ENCODE data around the gene ESRP2. TPM values are rescaled to one million over a fixed set of nuclear protein-coding genes. Genes with fewer than 3 reads are reported as not detected.

The ESRP2 gene
- total RNA-seq, 4 donors from 2014 or later: 0.11 to 0.51 (median 0.13) TPM; not detected in 1

DNA sequence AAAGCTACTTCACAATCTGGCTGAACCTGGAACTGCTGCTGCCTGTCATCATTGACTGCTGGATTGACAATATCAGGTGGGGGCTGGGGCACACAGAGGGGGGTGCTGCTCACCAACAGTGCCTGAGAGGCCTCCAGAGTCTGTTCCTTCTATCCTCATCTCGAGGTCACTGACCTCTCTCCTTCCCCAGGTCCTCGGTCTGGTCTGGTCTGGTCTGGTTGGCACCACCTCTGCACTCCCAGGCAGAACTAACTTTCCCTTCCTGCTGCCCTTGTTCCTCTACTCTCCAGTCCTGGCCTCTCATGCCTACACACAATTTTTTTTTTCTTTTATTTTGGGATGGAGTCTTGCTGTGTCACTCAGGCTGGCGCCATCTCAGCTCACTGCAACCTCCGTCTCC is 13.4 kb upstream of the ESRP2 start:
- Histone ChIP-seq H3K4me1 (peaks cover 77 to 84% of the 10 kb centered on the region in 2 donors), H3K4me3 (no peak overlapping the region), H3K9me3 (no peaks in the 10 kb centered on the region), H3K27me3 (no peaks in the 10 kb centered on the region), H3K27ac (peak overlapping the region; percentile 95 to 100 (median 99)), H3K36me3 (peaks cover 0 to 39% of the 10 kb centered on the region in 2 donors)
- in situ Hi-C loops (cut with MboI; ENCODE audit: low sequenced_read_pairs in 4 of 4): loop anchor here in 1 of 4 donors (25.0 kb wide), 1 partner anchor 437 kb away; the partner anchor contains the start of genes RANBP10 and TSNAXIP1
- DNase-seq: no peak
- no peak for TF ChIP-seq POLR2A (IDR thresholded peaks at IDR 0.05)
- TF ChIP-seq, protein P1, sequence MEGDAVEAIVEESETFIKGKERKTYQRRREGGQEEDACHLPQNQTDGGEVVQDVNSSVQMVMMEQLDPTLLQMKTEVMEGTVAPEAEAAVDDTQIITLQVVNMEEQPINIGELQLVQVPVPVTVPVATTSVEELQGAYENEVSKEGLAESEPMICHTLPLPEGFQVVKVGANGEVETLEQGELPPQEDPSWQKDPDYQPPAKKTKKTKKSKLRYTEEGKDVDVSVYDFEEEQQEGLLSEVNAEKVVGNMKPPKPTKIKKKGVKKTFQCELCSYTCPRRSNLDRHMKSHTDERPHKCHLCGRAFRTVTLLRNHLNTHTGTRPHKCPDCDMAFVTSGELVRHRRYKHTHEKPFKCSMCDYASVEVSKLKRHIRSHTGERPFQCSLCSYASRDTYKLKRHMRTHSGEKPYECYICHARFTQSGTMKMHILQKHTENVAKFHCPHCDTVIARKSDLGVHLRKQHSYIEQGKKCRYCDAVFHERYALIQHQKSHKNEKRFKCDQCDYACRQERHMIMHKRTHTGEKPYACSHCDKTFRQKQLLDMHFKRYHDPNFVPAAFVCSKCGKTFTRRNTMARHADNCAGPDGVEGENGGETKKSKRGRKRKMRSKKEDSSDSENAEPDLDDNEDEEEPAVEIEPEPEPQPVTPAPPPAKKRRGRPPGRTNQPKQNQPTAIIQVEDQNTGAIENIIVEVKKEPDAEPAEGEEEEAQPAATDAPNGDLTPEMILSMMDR (IDR thresholded peaks at IDR 0.05 in 4 of 5, conservative IDR thresholded peaks at IDR 0.05 in 1 of 5): no peak
- intact Hi-C loops (cut with DNase I; ENCODE audit: low total_unique reads): loop anchor here (5.0 kb wide), 1 partner anchor 63 kb away; the partner anchor contains the start of genes PRMT7 and SLC7A6OS
- no peak for ATAC-seq

DNA sequence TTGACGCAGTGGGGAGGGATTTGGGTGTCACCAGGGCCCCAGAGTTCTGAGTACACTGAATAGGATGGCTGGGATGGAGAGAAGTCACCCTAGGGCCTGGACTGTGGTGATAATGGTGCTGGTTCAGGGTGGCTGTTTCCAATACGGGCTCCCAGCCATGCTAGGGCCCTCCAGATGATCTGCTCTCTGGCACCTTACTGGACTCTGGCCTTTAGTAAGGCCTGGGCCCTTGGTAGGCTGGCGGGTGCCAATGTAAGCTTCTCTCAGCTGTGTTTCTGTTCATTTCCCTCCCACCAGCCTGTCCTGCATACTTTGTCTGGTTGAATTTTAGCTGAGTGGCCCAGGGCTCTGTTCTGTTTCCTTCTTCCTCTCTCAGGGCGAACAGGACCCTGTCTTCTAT is 12.0 kb upstream of the ESRP2 start:
- Histone ChIP-seq H3K4me3 (peak overlapping the region; percentile 22 to 88 (median 34)), H3K4me1 (peaks cover 67 to 75% of the 10 kb centered on the region in 2 donors), H3K27ac (peak overlapping the region; percentile 95 to 100 (median 99)), H3K9me3 (no peaks in the 10 kb centered on the region), H3K36me3 (peaks cover 0 to 24% of the 10 kb centered on the region in 2 donors), H3K27me3 (no peaks in the 10 kb centered on the region)
- intact Hi-C loops (cut with DNase I; ENCODE audit: low total_unique reads) (loop anchor here (5.0 kb wide), 1 partner anchor 64 kb away; the partner anchor contains the start of genes PRMT7 and SLC7A6OS), in situ Hi-C loops (cut with MboI; ENCODE audit: low sequenced_read_pairs in 4 of 4) (loop anchor here in 1 of 4 donors (25.0 kb wide), 1 partner anchor 436 kb away; the partner anchor contains the start of genes RANBP10 and TSNAXIP1)
- TF ChIP-seq POLR2A (IDR thresholded peaks at IDR 0.05): no peak
- DNase-seq (no peak), ATAC-seq (no peak)

DNA sequence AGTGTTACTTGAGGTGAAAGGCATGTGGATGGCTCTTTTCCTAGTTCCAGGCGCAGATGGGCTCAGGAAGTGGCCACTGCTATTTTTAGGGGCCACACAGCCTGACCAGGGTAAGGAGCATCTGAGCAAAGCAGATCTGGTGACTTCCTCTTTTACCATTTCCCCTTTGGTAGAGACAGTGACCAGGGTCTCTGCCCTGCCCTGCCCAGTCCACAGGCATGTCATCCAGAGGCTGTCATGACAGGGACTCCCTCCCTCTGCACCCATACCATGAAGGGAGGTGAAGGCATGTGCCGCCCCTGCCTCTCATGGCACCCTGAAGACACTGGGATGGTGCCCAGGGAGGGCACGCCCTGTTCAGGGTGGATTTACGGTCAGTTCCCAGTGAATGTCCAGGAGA is 11.5 kb upstream of the ESRP2 start:
- no peaks in the 10 kb centered on the region for H3K27me3 ChIP-seq
- ATAC-seq (peak; percentile 31 to 39), DNase-seq (peak; percentile 64 to 79)
- peaks cover 62 to 70% of the 10 kb centered on the region in 2 donors for H3K4me1 ChIP-seq
- in situ Hi-C loops (cut with MboI; ENCODE audit: low sequenced_read_pairs in 4 of 4): loop anchor here in 1 of 4 donors (25.0 kb wide), 1 partner anchor 435 kb away; the partner anchor contains the start of genes RANBP10 and TSNAXIP1
- peak overlapping the region; percentile 95 to 100 (median 99) for H3K27ac ChIP-seq
- H3K4me3 ChIP-seq: peak overlapping the region; percentile 22 to 88 (median 34)
- no peaks in the 10 kb centered on the region for H3K9me3 ChIP-seq
- intact Hi-C loops (cut with DNase I; ENCODE audit: low total_unique reads): loop anchor here (5.0 kb wide), 1 partner anchor 65 kb away; the partner anchor contains the start of genes PRMT7 and SLC7A6OS
- TF ChIP-seq POLR2A (IDR thresholded peaks at IDR 0.05): peak; percentile 68 to 75
- TF ChIP-seq, protein P1 (IDR thresholded peaks at IDR 0.05 in 4 of 5, conservative IDR thresholded peaks at IDR 0.05 in 1 of 5): no peak
- peaks cover 0 to 23% of the 10 kb centered on the region in 2 donors for H3K36me3 ChIP-seq

DNA sequence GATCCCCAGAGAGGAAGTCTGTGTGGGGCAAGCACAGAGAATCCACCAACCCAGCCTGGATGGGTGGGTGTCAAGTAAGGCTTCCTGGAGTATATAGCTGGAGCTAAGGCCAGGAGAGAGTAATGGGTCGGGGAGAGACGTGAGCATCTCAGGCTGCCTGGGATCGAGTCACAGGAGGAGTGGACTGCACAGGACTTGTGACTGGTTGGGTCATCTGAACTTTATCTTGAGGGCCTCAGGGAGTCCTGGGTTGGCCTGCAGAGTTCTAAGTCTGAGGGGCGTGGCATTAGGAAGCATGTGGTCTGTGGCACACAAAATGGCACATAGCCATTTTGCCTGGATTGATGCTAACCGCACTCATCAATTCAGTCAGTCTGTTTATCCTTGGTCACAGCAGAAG is 10.7 kb upstream of the ESRP2 start:
- intact Hi-C loops (cut with DNase I; ENCODE audit: low total_unique reads): loop anchor here (5.0 kb wide), 1 partner anchor 66 kb away; the partner anchor contains the start of genes PRMT7 and SLC7A6OS
- no peaks in the 10 kb centered on the region for H3K27me3 ChIP-seq
- peaks cover 57 to 65% of the 10 kb centered on the region in 2 donors for H3K4me1 ChIP-seq
- ATAC-seq (peak; percentile 29 to 57), DNase-seq (peak; percentile 72 to 77)
- H3K27ac ChIP-seq: peak overlapping the region; percentile 95 to 100 (median 99)
- in situ Hi-C loops (cut with MboI; ENCODE audit: low sequenced_read_pairs in 4 of 4): loop anchor here in 1 of 4 donors (25.0 kb wide), 1 partner anchor 434 kb away; the partner anchor contains the start of genes RANBP10 and TSNAXIP1
- TF ChIP-seq, protein P1 (IDR thresholded peaks at IDR 0.05 in 4 of 5, conservative IDR thresholded peaks at IDR 0.05 in 1 of 5): no peak
- peak; percentile 55 to 70 for TF ChIP-seq POLR2A (IDR thresholded peaks at IDR 0.05)
- H3K36me3 ChIP-seq: peaks cover 0 to 23% of the 10 kb centered on the region in 2 donors
- peak overlapping the region; percentile 68 to 97 (median 92) for H3K4me3 ChIP-seq
- no peaks in the 10 kb centered on the region for H3K9me3 ChIP-seq

DNA sequence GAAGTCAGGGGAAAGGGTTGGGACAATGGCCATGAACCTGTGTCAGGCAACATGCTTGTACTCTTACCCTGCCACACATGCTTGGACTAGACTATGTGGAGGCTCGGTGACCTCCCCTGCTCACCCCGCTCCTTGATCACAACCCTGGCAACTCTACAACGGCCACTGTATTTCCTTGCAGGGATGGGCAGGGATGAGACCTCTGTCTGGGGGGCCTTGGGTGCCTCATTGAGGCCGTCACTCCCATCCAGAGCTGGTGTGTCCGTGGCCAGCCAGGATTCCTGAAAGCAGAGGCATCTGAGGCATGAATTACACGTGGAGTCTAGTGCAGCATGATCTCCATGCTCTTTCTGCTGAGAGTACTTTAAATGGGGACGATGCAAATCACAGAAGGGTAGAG is 10.2 kb upstream of the ESRP2 start:
- ATAC-seq (no peak), DNase-seq (peak in 1 of 2 donors; percentile 28)
- TF ChIP-seq, protein P1 (IDR thresholded peaks at IDR 0.05 in 4 of 5, conservative IDR thresholded peaks at IDR 0.05 in 1 of 5): no peak
- no peak for TF ChIP-seq POLR2A (IDR thresholded peaks at IDR 0.05)
- Histone ChIP-seq H3K27me3 (no peaks in the 10 kb centered on the region), H3K9me3 (no peaks in the 10 kb centered on the region), H3K36me3 (peaks cover 0 to 21% of the 10 kb centered on the region in 2 donors), H3K4me1 (peaks cover 51 to 59% of the 10 kb centered on the region in 2 donors), H3K27ac (peak overlapping the region; percentile 95 to 100 (median 99)), H3K4me3 (peak overlapping the region; percentile 68 to 97 (median 92))
- intact Hi-C loops (cut with DNase I; ENCODE audit: low total_unique reads): loop anchor here (5.0 kb wide), 1 partner anchor 66 kb away; the partner anchor contains the start of genes PRMT7 and SLC7A6OS
- in situ Hi-C loops (cut with MboI; ENCODE audit: low sequenced_read_pairs in 4 of 4): loop anchor here in 1 of 4 donors (25.0 kb wide), 1 partner anchor 434 kb away; the partner anchor contains the start of genes RANBP10 and TSNAXIP1
